HepG2 (cell line): ENCODE results near the gene DRC7. TPM values are rescaled to one million over a fixed set of nuclear protein-coding genes. Genes with fewer than 3 reads are reported as not detected.

Experiments
- ARHGAP35 ChIP-seq: sonication (generic); formaldehyde crosslinking; IDR thresholded peaks from 2 replicates; pipeline ENCODE4 v1.9.0; 2022; ENCODE audit warnings: mild to moderate bottlenecking, inconsistent platforms, moderate library complexity, missing genetic modification reagents, borderline replicate concordance
- BORCS8-MEF2B ChIP-seq: sonication (generic); formaldehyde crosslinking; IDR thresholded peaks from 2 replicates; pipeline ENCODE4 v1.8.0; 2022; ENCODE audit warnings: mild to moderate bottlenecking, missing genetic modification reagents
- GTF3A ChIP-seq: sonication (generic); formaldehyde crosslinking; conservative IDR thresholded peaks from 2 replicates; pipeline ENCODE4 v1.4.0; 2020; ENCODE audit warnings: mild to moderate bottlenecking, missing genetic modification reagents
- HNRNPL ChIP-seq: fragments of 200-400 bp; formaldehyde crosslinking; IDR thresholded peaks from 2 replicates; pipeline ENCODE4 v1.6.1; 2017; ENCODE audit warnings: mild to moderate bottlenecking, low read depth, low read length
- MED1 ChIP-seq: sonication (generic); formaldehyde crosslinking; IDR thresholded peaks from 2 replicates; pipeline ENCODE4 v1.4.0; 2020; ENCODE audit warnings: missing genetic modification reagents
- MEIS2 ChIP-seq: sonication (generic); formaldehyde crosslinking; IDR thresholded peaks from 2 replicates; pipeline ENCODE4 v1.9.0; 2021; ENCODE audit warnings: mild to moderate bottlenecking, missing genetic modification reagents
- RARG ChIP-seq: sonication (generic); formaldehyde crosslinking; IDR thresholded peaks from 2 replicates; pipeline ENCODE4 v1.4.0; 2020; ENCODE audit warnings: low read depth, mild to moderate bottlenecking, missing genetic modification reagents
- RNF2 ChIP-seq: fragments of 450-650 bp; conservative IDR thresholded peaks from 2 replicates; pipeline ENCODE4 v1.6.1; 2016; ENCODE audit warnings: low read depth
- SOX6 ChIP-seq, 2 experiments: fragments of 450-650 bp in 1 of 2; sonication (generic) in 1 of 2; formaldehyde crosslinking in 1 of 2; IDR thresholded peaks; 2 replicates each; pipeline versions ENCODE4 v1.4.0 to v1.6.1; 2017 to 2020; ENCODE audit warnings: antibody characterized with exemption in 1 of 2, mild to moderate bottlenecking in 1 of 2, missing genetic modification reagents in 1 of 2
- TCF7 ChIP-seq: sonication (generic); IDR thresholded peaks from 2 replicates; pipeline ENCODE4 v1.6.1; 2016; ENCODE audit warnings: antibody characterized with exemption, low read depth
- ZC3H13 ChIP-seq: sonication (generic); formaldehyde crosslinking; IDR thresholded peaks from 2 replicates; pipeline ENCODE4 v1.8.1; 2023; ENCODE audit warnings: mild to moderate bottlenecking, missing genetic modification reagents, moderate library complexity
- ZFAT ChIP-seq: sonication (generic); formaldehyde crosslinking; conservative IDR thresholded peaks from 2 replicates; pipeline ENCODE4 v1.8.1; 2023; ENCODE audit warnings: missing genetic modification reagents, inconsistent platforms
- ZMAT3 ChIP-seq: sonication (generic); formaldehyde crosslinking; conservative IDR thresholded peaks from 2 replicates; pipeline ENCODE4 v1.7.0; 2021; ENCODE audit warnings: missing genetic modification reagents
- ZMYM4 ChIP-seq: sonication (generic); formaldehyde crosslinking; IDR thresholded peaks from 2 replicates; pipeline ENCODE4 v1.8.1; 2023; ENCODE audit warnings: mild to moderate bottlenecking, missing genetic modification reagents
- ZNF607 ChIP-seq: sonication (generic); formaldehyde crosslinking; IDR thresholded peaks from 2 replicates; pipeline ENCODE4 v1.5.1; 2020; ENCODE audit warnings: missing genetic modification reagents, mild to moderate bottlenecking, borderline replicate concordance
- ZNF687 ChIP-seq: sonication (generic); formaldehyde crosslinking; IDR thresholded peaks from 2 replicates; pipeline ENCODE4 v1.5.1; 2020; ENCODE audit warnings: mild to moderate bottlenecking, missing genetic modification reagents, moderate library complexity
- polyA plus RNA-seq, 8 experiments: library from polyadenylated mRNA; depleted of rRNA in 3 of 8; stranded (reverse) in 7 of 8; unstranded in 1 of 8; fragments of >200 nt; fragmentation: Illumina TruSeq in 4 of 8; extraction: Trizol in 4 of 8; gene quantifications; 2 replicates each; pipeline versions ENCODE4 v1.2.1 to v1.2.3, GENCODE V29; 2011 to 2016; ENCODE audit warnings: low read depth in 4 of 8, missing spikeins in 1 of 8, mixed read lengths in 1 of 8; ENCODE audit not compliant: insufficient read depth in 1 of 8
- total RNA-seq, 5 experiments: library from RNA; depleted of rRNA; stranded (reverse); fragments of >200 nt; fragmentation: Illumina TruSeq; extraction: Trizol; gene quantifications; 2 replicates each; pipeline ENCODE4 v1.2.3, GENCODE V29; 2016; ENCODE audit warnings: low read depth in 1 of 5
- TF ChIP-seq, protein P1 (sequence below): sonication (generic); formaldehyde crosslinking; conservative IDR thresholded peaks from 2 replicates; pipeline ENCODE4 v1.4.0; 2020; ENCODE audit warnings: missing genetic modification reagents
- TF ChIP-seq, protein P2 (sequence below): sonication (generic); formaldehyde crosslinking; IDR thresholded peaks from 2 replicates; pipeline ENCODE4 v1.4.0; 2020; ENCODE audit warnings: mild to moderate bottlenecking, missing genetic modification reagents
- TF ChIP-seq, protein P3 (sequence below): sonication (generic); formaldehyde crosslinking; IDR thresholded peaks from 2 replicates; pipeline ENCODE4 v1.9.0; 2021; ENCODE audit warnings: missing genetic modification reagents, mild to moderate bottlenecking, borderline replicate concordance

DRC7 gene
- total and polyA plus RNA-seq, 2 of the 13 experiments (the other 11 are each of a cell fraction or from before 2014, with no cell fraction given) = 2.7 to 3.4 TPM

DNA sequence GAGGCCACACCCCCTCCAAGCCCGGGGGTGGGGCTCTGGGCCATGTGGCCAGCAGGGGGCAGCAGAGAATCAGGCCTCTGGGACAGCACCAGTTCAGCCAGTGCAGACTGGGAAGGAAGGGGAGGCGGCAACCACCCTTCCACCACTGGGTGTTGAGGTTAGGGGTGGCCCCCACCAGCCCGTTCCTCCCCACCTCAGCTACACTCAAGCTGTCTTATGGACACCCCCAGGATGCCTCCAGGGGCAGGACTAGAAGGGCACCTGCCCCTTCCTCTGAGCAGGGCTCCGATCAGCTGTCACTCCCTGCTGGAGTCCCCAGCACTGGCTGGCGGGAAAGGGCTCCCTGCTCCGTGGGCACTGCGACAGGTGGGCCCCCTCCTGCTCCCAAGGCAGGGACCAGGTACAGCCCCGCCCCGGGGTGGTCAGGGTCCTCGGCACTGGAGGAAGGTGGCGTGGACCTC lies 62.8 kb downstream of the DRC7 start (continued):
- peak; percentile 52; the same call in 1 of the 2 replicates for TF ChIP-seq BORCS8-MEF2B (CRISPR knock-in tag)
- TF ChIP-seq TCF7 = no peak
- TF ChIP-seq GTF3A = no peak
- TF ChIP-seq RNF2 = no peak
- TF ChIP-seq HNRNPL = 0 out of 2 replicates have a peak, but pooled peaks have one; percentile 38
- TF ChIP-seq ZNF607 (CRISPR knock-in tag) = peak; percentile 59; the same call in 1 of the 2 replicates
- TF ChIP-seq ZFAT (CRISPR knock-in tag) = no peak
- TF ChIP-seq ZC3H13 = 0 out of 2 replicates have a peak, but pooled peaks have one; percentile 26
- TF ChIP-seq ZNF687 (CRISPR knock-in tag) = peak; percentile 83
- no peak for TF ChIP-seq ZMAT3 (CRISPR knock-in tag)
- TF ChIP-seq, protein P1, sequence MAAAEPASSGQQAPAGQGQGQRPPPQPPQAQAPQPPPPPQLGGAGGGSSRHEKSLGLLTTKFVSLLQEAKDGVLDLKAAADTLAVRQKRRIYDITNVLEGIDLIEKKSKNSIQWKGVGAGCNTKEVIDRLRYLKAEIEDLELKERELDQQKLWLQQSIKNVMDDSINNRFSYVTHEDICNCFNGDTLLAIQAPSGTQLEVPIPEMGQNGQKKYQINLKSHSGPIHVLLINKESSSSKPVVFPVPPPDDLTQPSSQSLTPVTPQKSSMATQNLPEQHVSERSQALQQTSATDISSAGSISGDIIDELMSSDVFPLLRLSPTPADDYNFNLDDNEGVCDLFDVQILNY (CRISPR knock-in tag) = no peak
- no peak for TF ChIP-seq MEIS2
- TF ChIP-seq ZMYM4 (CRISPR knock-in tag) = peak; percentile 19; the same call in 1 of the 2 replicates
- TF ChIP-seq RARG (CRISPR knock-in tag) = no peak
- TF ChIP-seq, protein P2, sequence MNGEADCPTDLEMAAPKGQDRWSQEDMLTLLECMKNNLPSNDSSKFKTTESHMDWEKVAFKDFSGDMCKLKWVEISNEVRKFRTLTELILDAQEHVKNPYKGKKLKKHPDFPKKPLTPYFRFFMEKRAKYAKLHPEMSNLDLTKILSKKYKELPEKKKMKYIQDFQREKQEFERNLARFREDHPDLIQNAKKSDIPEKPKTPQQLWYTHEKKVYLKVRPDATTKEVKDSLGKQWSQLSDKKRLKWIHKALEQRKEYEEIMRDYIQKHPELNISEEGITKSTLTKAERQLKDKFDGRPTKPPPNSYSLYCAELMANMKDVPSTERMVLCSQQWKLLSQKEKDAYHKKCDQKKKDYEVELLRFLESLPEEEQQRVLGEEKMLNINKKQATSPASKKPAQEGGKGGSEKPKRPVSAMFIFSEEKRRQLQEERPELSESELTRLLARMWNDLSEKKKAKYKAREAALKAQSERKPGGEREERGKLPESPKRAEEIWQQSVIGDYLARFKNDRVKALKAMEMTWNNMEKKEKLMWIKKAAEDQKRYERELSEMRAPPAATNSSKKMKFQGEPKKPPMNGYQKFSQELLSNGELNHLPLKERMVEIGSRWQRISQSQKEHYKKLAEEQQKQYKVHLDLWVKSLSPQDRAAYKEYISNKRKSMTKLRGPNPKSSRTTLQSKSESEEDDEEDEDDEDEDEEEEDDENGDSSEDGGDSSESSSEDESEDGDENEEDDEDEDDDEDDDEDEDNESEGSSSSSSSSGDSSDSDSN (CRISPR knock-in tag) = 0 out of 2 replicates have a peak, but pooled peaks have one; percentile 58
- TF ChIP-seq MED1 (CRISPR knock-in tag) = no peak
- TF ChIP-seq ARHGAP35 (CRISPR knock-in tag) = no peak
- TF ChIP-seq, protein P3, sequence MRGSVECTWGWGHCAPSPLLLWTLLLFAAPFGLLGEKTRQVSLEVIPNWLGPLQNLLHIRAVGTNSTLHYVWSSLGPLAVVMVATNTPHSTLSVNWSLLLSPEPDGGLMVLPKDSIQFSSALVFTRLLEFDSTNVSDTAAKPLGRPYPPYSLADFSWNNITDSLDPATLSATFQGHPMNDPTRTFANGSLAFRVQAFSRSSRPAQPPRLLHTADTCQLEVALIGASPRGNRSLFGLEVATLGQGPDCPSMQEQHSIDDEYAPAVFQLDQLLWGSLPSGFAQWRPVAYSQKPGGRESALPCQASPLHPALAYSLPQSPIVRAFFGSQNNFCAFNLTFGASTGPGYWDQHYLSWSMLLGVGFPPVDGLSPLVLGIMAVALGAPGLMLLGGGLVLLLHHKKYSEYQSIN = no peak
- TF ChIP-seq SOX6 (IDR thresholded peaks at IDR 0.05) = no peak
- peak; percentile 68 for TF ChIP-seq SOX6 (CRISPR knock-in tag; IDR thresholded peaks at IDR 0.05)
